ENCODE measurements around the gene PIK3C2G. TPM values are rescaled to one million over a fixed set of nuclear protein-coding genes. Genes with fewer than 3 reads are reported as not detected.

PIK3C2G gene
- total and polyA plus RNA-seq, 10 of the 15 experiments (the other 5 are each of a cell fraction or from before 2014, with no cell fraction given), result not detected

- DNase-seq (ENCODE audit: low read depth, low spot score) (no peak), FAIRE-seq (no peak), ATAC-seq (no peak)
- no TSS peak for BruUV-seq (replicated peaks)
- Histone ChIP-seq H3K4me2 (ENCODE audit: control insufficient read depth, insufficient read depth) (no peak overlapping the region), H2AFZ (ENCODE audit: control insufficient read depth, low read depth, low read length) (no peak overlapping the region), H3K9me3 (replicated peaks; ENCODE audit: control insufficient read depth, insufficient read depth, low read length) (no peaks in the 10 kb centered on the region), H3K27me3 (replicated peaks in 1 of 2; ENCODE audit: control insufficient read depth in 2 of 2, insufficient read depth in 2 of 2, low read length in 1 of 2) (no peaks in the 10 kb centered on the region), H3K36me3 (ENCODE audit: control insufficient read depth in 2 of 2, insufficient read depth in 2 of 2, low read length in 1 of 2) (no peaks in the 10 kb centered on the region), H3K4me1 (ENCODE audit: control insufficient read depth, insufficient read depth, low read length) (no peaks in the 10 kb centered on the region), H3K4me3 (no peak overlapping the region), H4K20me1 (ENCODE audit: control insufficient read depth, insufficient read depth) (no peaks in the 10 kb centered on the region), H3K79me2 (ENCODE audit: control insufficient read depth, insufficient read depth, low read length) (no peaks in the 10 kb centered on the region), H3K9ac (ENCODE audit: control insufficient read depth, insufficient read depth, low read length) (no peak overlapping the region), H3K27ac (ENCODE audit: control insufficient read depth, insufficient read depth) (no peak overlapping the region)
- ChIA-PET RAD21 (ENCODE audit: unreplicated experiment) (no interaction called here), CTCF (no interaction called here), POLR2A (no interaction called here), SMC1A (ENCODE audit: uncharacterized antibody, unreplicated experiment) (no interaction called here)
- 8% methylated on average over 4 of the region's 4 CpGs for WGBS (ENCODE audit: insufficient coverage, insufficient replicate concordance, low lambda C conversion rate, missing lambda C conversion rate)
- in situ Hi-C loops (cut with MboI) (no loop called here), intact Hi-C loops (cut with micrococcal nuclease; ENCODE audit: unreplicated experiment) (no loop called here)
- TF ChIP-seq RELB (IDR thresholded peaks at IDR 0.05; ENCODE audit: low read depth) (no peak), BCL3 (IDR thresholded peaks at IDR 0.05; ENCODE audit: borderline replicate concordance, insufficient read depth, low read depth, low read length, poor library complexity, severe bottlenecking) (no peak), HDAC2 (IDR thresholded peaks at IDR 0.05) (no peak), MTA3 (IDR thresholded peaks at IDR 0.05; ENCODE audit: borderline replicate concordance, low read length) (no peak), EZH2 (IDR thresholded peaks at IDR 0.05; ENCODE audit: borderline replicate concordance, control insufficient read depth, low read depth, low read length) (no peak), RFX5 (IDR thresholded peaks at IDR 0.05; ENCODE audit: low read depth, low read length) (no peak), CREM (IDR thresholded peaks at IDR 0.05; ENCODE audit: low read depth) (no peak), E4F1 (IDR thresholded peaks at IDR 0.05; ENCODE audit: borderline replicate concordance, partially characterized antibody) (no peak), TARDBP (IDR thresholded peaks at IDR 0.05; ENCODE audit: borderline replicate concordance) (no peak), ZNF207 (IDR thresholded peaks at IDR 0.05; ENCODE audit: borderline replicate concordance) (no peak), TBL1XR1 (IDR thresholded peaks at IDR 0.05; ENCODE audit: low read depth, low read length) (no peak), MEF2B (IDR thresholded peaks at IDR 0.05; ENCODE audit: partially characterized antibody, poor library complexity, severe bottlenecking) (no peak)
- TF ChIP-seq, protein P1, sequence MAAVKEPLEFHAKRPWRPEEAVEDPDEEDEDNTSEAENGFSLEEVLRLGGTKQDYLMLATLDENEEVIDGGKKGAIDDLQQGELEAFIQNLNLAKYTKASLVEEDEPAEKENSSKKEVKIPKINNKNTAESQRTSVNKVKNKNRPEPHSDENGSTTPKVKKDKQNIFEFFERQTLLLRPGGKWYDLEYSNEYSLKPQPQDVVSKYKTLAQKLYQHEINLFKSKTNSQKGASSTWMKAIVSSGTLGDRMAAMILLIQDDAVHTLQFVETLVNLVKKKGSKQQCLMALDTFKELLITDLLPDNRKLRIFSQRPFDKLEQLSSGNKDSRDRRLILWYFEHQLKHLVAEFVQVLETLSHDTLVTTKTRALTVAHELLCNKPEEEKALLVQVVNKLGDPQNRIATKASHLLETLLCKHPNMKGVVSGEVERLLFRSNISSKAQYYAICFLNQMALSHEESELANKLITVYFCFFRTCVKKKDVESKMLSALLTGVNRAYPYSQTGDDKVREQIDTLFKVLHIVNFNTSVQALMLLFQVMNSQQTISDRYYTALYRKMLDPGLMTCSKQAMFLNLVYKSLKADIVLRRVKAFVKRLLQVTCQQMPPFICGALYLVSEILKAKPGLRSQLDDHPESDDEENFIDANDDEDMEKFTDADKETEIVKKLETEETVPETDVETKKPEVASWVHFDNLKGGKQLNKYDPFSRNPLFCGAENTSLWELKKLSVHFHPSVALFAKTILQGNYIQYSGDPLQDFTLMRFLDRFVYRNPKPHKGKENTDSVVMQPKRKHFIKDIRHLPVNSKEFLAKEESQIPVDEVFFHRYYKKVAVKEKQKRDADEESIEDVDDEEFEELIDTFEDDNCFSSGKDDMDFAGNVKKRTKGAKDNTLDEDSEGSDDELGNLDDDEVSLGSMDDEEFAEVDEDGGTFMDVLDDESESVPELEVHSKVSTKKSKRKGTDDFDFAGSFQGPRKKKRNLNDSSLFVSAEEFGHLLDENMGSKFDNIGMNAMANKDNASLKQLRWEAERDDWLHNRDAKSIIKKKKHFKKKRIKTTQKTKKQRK (IDR thresholded peaks at IDR 0.05; ENCODE audit: low read depth, low read length), result no peak
- TF ChIP-seq, protein P2, sequence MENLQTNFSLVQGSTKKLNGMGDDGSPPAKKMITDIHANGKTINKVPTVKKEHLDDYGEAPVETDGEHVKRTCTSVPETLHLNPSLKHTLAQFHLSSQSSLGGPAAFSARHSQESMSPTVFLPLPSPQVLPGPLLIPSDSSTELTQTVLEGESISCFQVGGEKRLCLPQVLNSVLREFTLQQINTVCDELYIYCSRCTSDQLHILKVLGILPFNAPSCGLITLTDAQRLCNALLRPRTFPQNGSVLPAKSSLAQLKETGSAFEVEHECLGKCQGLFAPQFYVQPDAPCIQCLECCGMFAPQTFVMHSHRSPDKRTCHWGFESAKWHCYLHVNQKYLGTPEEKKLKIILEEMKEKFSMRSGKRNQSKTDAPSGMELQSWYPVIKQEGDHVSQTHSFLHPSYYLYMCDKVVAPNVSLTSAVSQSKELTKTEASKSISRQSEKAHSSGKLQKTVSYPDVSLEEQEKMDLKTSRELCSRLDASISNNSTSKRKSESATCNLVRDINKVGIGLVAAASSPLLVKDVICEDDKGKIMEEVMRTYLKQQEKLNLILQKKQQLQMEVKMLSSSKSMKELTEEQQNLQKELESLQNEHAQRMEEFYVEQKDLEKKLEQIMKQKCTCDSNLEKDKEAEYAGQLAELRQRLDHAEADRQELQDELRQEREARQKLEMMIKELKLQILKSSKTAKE (IDR thresholded peaks at IDR 0.05; ENCODE audit: low read depth, poor library complexity, severe bottlenecking), result no peak
These were observed 128.5 kb downstream of the PIK3C2G start for GRCh38 chr12:18389820-18390219.

All from GM12878 (cell line).